GM12865 (cell line): ENCODE measurements around the gene TTC39C.
"Not testable (repeated sequence)": the region's sequence is repeated elsewhere in the genome, so short reads cannot be mapped to it uniquely, and the experiment has no call there.

Experiments used
- DNase-seq: peaks from one replicate; pipeline ENCODE4 v3.0.0; 2010; ENCODE audit warnings: low read depth
- H3K4me3 ChIP-seq: 2 replicates; pipeline ENCODE4 v1.5.1; 2011; ENCODE audit warnings: mild to moderate bottlenecking, low read depth, low read length, control low read depth
- CTCF ChIP-seq: IDR thresholded peaks from 2 replicates; pipeline ENCODE4 v1.5.1; 2011; ENCODE audit warnings: low read length, control low read depth, low read depth, inconsistent platforms; ENCODE audit not compliant: insufficient read depth; ENCODE audit errors: missing control alignments

The TTC39C gene

DNA sequence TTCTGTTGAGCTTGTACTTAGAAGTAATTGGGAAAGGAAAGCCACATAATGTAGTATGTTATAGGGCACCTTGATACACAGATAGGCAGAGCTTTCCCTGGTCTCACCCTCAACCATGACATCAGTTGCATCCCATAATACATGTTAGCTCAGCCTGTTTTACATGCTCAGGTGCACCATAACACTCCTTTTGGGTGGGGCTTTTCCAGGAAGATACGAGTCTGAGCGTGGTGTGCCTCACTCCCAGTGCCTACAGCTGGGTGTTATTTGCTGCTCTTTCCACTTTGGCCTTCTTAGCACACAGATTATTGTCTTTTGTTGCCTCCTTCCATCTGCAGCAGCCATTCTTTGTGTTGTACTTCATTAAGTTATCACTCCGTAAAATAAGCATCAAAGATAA, 11.9 kb downstream of the TTC39C start:
- H3K4me3 ChIP-seq, result no peak overlapping the region
- TF ChIP-seq CTCF, result no peak
- no peak for DNase-seq

DNA sequence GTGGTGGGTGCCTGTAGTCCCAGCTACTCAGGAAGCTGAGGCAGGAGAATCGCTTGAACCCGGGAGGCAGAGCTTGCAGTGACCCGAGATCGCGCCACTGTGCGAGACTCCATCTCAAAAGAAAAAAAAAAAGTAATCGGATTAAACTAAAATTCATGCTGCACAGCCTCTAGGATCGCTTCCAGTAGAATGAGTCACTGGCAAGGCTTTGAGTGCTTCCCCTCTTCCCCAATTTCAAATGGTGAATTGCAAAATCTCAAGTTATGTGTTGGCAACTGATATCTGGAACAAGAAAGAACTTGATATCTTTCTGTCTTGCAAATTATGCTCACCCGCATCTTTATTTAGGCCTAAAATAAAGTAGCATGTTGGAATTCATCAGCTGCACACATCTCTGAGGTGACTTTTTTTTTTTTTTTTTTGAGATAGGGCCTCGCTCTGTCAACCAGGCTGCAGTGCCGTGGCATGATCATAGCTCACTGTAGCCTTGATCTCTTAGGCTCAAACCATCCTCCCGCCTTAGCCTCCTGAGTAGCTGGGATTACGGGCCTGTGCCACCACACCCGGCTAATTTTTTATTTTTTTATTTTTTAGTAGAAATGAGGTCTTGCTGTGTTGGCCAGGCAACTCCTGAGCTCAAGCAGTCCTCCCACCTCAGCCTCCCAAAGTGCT, 12.7 kb downstream of the TTC39C start:
- no peak overlapping the region for H3K4me3 ChIP-seq
- no peak for TF ChIP-seq CTCF
- no peak for DNase-seq

- not testable (repeated sequence) for H3K4me3 ChIP-seq, DNase-seq
These were observed 14.4 kb downstream of the TTC39C start for GRCh38 chr18:24028946-24029345.

GRCh38 chr18:24031318-24031717, 16.8 kb downstream of the TTC39C start:
- DNase-seq, result no peak
- TF ChIP-seq CTCF, result no peak
- no peak overlapping the region for H3K4me3 ChIP-seq

GRCh38 chr18:24031916-24032315, 17.4 kb downstream of the TTC39C start:
- no peak overlapping the region for H3K4me3 ChIP-seq
- TF ChIP-seq CTCF, result peak; percentile 0
- DNase-seq, result peak; percentile 56

- no peak for DNase-seq
- no peak for TF ChIP-seq CTCF
- H3K4me3 ChIP-seq, result no peak overlapping the region
These were observed 19.3 kb downstream of the TTC39C start for GRCh38 chr18:24033641-24034412.

DNA sequence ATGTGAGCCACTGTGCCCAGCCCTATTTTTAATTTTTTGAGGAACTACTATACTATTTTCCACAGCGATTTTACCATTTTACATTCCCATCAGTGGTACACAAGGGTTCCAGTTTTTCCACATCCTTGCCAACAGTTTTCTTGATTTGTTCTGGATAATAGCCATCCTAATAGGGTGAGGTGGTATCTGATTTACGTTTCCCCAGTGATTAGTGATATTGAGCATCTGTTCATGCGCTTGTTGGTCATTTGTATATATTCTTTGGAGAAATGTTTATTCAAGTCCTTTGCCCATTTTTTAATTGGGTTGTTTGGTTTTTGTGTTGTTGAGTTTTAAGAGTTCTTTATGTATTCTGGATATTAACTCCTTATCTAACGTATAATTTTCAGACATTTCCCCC, 20.8 kb downstream of the TTC39C start:
- TF ChIP-seq CTCF, result no peak
- DNase-seq, result no peak
- no peak overlapping the region for H3K4me3 ChIP-seq
